Gastroesophageal sphincter (tissue), 4 donors: ENCODE measurements around the gene CTNND2. TPM values are rescaled to one million over a fixed set of nuclear protein-coding genes. Genes with fewer than 3 reads are reported as not detected.
"Not testable (repeated sequence)": the region's sequence is repeated elsewhere in the genome, so short reads cannot be mapped to it uniquely, and the experiment has no call there.

Experiments
- ATAC-seq: fragments of 150-250 bp; one replicate; pipeline ENCODE4 v1.9.1; 2016; ENCODE audit warnings: mild to moderate bottlenecking, moderate library complexity
- H3K27ac ChIP-seq, 4 donors: fragments of 200-600 bp; sonication (generic) in 3 of 4; 1 replicate in 3 of 4; 2 replicates in 1 of 4; pipeline ENCODE4 v1.5.1; 2016 to 2019
- H3K27me3 ChIP-seq: fragments of 200-600 bp; sonication (generic); one replicate; pipeline ENCODE4 v1.5.1; 2019
- H3K36me3 ChIP-seq, 2 donors: fragments of 200-600 bp; sonication (generic); one replicate each; pipeline ENCODE4 v1.5.1; 2019; ENCODE audit warnings: control low read depth in 1 of 2
- H3K4me1 ChIP-seq, 3 donors: fragments of 200-600 bp; sonication (generic); 1 replicate in 2 of 3; 2 replicates in 1 of 3; pipeline ENCODE4 v1.5.1; 2016 to 2019; ENCODE audit warnings: control low read depth in 2 of 3
- H3K4me3 ChIP-seq, 2 donors: fragments of 200-600 bp; sonication (generic); one replicate each; pipeline ENCODE4 v1.5.1; 2019; ENCODE audit warnings: mild to moderate bottlenecking in 1 of 2, moderate library complexity in 1 of 2
- H3K9me3 ChIP-seq, 3 donors: fragments of 200-600 bp; sonication (generic); one replicate each; pipeline ENCODE4 v1.5.1; 2017 to 2019; ENCODE audit warnings: control low read depth in 2 of 3
- EP300 ChIP-seq: sonication (generic); formaldehyde crosslinking; IDR thresholded peaks from one replicate; pipeline ENCODE4 v1.6.1; 2017; ENCODE audit warnings: antibody characterized with exemption, mild to moderate bottlenecking
- POLR2A ChIP-seq, 2 donors: fragments of 450-650 bp; IDR thresholded peaks; one replicate each; pipeline ENCODE4 v1.6.1; 2017; ENCODE audit warnings: antibody characterized with exemption in 2 of 2, mild to moderate bottlenecking in 2 of 2, moderate library complexity in 1 of 2
- POLR2AphosphoS5 ChIP-seq: sonication (generic); formaldehyde crosslinking; IDR thresholded peaks from one replicate; pipeline ENCODE4 v1.6.1; 2017; ENCODE audit warnings: antibody characterized with exemption
- WGBS, 2 donors: methylation state at CpG; one replicate each; pipeline ENCODE4 v1.1.5; 2018; ENCODE audit warnings: low coverage in 1 of 2; 5-methylcytosine and 5-hydroxymethylcytosine counted together
- total RNA-seq, 4 donors: library from RNA; depleted of rRNA; stranded (reverse); fragments of >200 nt; gene quantifications; one replicate each; pipeline ENCODE4 v1.1.0, GENCODE V29; 2016
- TF ChIP-seq, protein P1 (sequence below), 4 experiments: fragments of 200-600 bp in 2 of 4; fragments of 450-650 bp in 2 of 4; sonication (generic) in 1 of 4; IDR thresholded peaks; one replicate each; pipeline ENCODE4 v1.5.1; 2017 to 2019; ENCODE audit warnings: antibody characterized with exemption in 4 of 4, mild to moderate bottlenecking in 2 of 4, moderate library complexity in 2 of 4

Gene CTNND2
- total RNA-seq, 4 donors from 2014 or later, result 0.40 to 3.1 (median 1.9) TPM

DNA sequence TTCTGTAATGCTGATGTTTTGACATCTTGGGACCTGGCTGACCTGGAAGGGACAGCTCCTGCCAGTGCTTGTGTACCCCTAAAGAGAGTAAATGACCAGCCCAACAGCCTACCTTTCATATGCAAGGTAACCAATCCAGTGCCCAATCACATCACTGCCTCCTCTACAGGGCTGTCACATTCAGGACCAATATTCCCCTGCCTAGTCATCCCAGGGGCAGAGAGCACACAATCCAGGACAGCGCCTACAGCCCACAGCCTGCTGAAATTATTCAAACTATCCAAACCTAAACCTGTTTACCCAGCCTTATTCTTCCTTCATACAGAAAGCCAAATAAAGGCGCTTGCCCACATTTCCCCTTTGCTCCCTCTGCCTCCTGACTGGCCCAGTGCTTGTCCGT is 284.1 kb downstream of the CTNND2 start:
- no peaks in the 10 kb centered on the region for H3K36me3 ChIP-seq
- H3K4me3 ChIP-seq, result no peak overlapping the region
- WGBS, 2 donors, result 89 to 95% methylated on average over 2 to 3 of the region's 3 CpGs
- H3K9me3 ChIP-seq, result no peaks in the 10 kb centered on the region
- H3K4me1 ChIP-seq, result no peaks in the 10 kb centered on the region
- no peaks in the 10 kb centered on the region for H3K27me3 ChIP-seq
- no peak for ATAC-seq
- TF ChIP-seq, protein P1, sequence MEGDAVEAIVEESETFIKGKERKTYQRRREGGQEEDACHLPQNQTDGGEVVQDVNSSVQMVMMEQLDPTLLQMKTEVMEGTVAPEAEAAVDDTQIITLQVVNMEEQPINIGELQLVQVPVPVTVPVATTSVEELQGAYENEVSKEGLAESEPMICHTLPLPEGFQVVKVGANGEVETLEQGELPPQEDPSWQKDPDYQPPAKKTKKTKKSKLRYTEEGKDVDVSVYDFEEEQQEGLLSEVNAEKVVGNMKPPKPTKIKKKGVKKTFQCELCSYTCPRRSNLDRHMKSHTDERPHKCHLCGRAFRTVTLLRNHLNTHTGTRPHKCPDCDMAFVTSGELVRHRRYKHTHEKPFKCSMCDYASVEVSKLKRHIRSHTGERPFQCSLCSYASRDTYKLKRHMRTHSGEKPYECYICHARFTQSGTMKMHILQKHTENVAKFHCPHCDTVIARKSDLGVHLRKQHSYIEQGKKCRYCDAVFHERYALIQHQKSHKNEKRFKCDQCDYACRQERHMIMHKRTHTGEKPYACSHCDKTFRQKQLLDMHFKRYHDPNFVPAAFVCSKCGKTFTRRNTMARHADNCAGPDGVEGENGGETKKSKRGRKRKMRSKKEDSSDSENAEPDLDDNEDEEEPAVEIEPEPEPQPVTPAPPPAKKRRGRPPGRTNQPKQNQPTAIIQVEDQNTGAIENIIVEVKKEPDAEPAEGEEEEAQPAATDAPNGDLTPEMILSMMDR (IDR thresholded peaks at IDR 0.05), result no peak
- TF ChIP-seq POLR2AphosphoS5, result no peak
- TF ChIP-seq EP300, result no peak
- TF ChIP-seq POLR2A (IDR thresholded peaks at IDR 0.05), result no peak
- H3K27ac ChIP-seq, result no peak overlapping the region

DNA sequence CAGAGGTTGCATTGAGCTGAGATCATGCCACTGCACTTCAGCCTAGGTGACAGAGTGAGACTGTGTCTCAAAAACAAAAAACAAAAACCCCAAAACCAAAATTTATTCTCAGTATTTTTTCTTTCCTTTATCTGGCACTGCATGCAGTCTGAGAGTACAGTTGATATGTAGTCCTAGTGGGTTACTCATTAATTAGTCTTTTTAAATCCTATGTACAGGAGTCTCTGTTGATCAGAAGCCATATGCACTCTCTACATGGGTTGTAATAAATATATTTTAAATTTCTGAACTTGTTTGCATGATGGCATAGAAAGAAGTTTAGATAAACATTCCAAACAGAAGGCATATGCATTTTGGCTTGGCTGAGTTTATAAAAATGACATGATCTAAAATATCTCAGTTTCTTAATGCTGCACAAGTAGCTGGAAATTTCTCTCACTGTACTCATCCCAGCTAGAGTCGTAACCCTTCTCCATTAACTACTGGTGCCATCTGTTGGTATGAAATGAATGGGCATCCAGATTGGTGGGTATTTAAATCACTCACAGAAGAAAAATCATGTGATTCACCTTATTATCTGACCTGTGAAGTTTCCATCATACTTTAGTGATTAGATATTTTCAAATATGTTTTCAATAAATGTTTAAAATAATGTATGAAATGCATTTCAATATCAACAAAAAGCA is 284.8 kb downstream of the CTNND2 start:
- H3K4me1 ChIP-seq, result no peaks in the 10 kb centered on the region
- 0 to 18% methylated on average over 1 of the region's 1 CpG for WGBS, 2 donors
- no peak for ATAC-seq
- H3K36me3 ChIP-seq, result no peaks in the 10 kb centered on the region
- H3K27me3 ChIP-seq, result no peaks in the 10 kb centered on the region
- no peak overlapping the region for H3K4me3 ChIP-seq
- H3K9me3 ChIP-seq, result no peaks in the 10 kb centered on the region
- TF ChIP-seq EP300 (no peak), POLR2A (IDR thresholded peaks at IDR 0.05) (no peak), POLR2AphosphoS5 (no peak)
- TF ChIP-seq, protein P1 (IDR thresholded peaks at IDR 0.05), result no peak
- H3K27ac ChIP-seq, result no peak overlapping the region

DNA sequence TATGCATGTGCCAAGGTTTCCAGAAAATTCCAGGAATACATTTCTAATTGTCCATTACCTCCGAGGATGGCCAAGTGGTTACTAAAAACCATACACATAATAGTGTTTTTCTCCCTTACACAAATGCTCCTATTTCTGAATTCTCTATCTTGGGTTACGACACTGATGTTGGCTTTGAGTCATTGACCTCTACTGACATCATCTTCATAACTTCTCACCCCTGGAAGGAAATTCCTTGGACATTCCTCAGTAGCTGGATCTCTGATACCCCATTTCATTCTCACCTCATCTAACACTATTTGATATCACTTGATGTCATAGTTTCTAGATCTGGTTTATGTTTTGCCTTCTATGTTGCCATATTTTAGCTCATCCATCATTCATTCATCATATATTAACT is 287.2 kb downstream of the CTNND2 start:
- TF ChIP-seq POLR2AphosphoS5 (no peak), EP300 (no peak), POLR2A (IDR thresholded peaks at IDR 0.05) (no peak)
- TF ChIP-seq, protein P1 (IDR thresholded peaks at IDR 0.05), result no peak
- Histone ChIP-seq H3K27ac (no peak overlapping the region), H3K4me1 (no peaks in the 10 kb centered on the region), H3K27me3 (no peaks in the 10 kb centered on the region), H3K4me3 (no peak overlapping the region), H3K9me3 (no peaks in the 10 kb centered on the region), H3K36me3 (no peaks in the 10 kb centered on the region)
- 20 to 90% methylated on average over 2 of the region's 2 CpGs for WGBS, 2 donors
- no peak for ATAC-seq

DNA sequence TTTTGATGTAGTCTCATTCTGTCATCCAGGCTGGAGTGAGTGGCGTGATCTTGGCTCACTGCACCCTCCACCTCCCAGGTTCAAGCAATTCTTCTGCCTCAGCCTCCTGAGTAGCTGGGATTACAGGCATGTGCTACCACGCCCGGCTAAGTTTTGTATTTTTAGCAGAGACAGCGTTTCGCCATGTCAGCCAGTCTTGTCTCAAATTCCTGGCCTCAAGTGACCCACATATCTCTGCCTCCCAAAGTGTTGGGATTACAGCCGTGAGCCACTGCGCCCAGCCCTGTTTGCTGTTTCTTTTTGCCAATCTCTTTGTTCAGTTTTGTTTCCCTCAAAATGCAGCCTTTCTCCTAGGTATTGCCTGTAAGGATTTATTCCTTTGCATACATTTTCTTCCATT is 287.6 kb downstream of the CTNND2 start:
- H3K27me3 ChIP-seq, result not testable (repeated sequence)

DNA sequence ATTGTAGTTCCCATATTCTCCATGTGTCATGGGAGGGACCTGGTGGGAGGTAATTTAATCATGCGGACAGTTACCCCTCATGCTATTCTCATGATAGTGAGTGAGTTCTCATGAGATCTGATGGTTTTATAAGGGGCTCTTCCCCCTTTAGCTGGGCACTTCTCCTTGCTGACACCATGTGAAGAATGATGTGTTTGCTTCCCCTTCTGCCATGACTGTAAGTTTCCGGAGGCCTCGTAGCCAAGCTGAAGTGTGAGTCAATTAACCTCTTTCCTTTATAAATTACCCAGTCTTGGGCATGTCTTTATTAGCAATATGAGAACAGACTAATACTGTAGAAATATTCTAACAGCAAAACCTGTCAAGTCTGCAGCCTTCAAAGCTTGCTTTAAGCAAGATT is 293.2 kb downstream of the CTNND2 start:
- H3K36me3 ChIP-seq, result no peaks in the 10 kb centered on the region
- no peak for ATAC-seq
- TF ChIP-seq, protein P1 (IDR thresholded peaks at IDR 0.05), result no peak
- TF ChIP-seq POLR2AphosphoS5 (no peak), POLR2A (IDR thresholded peaks at IDR 0.05) (no peak), EP300 (no peak)
- WGBS, 2 donors, result 35 to 42% methylated on average over 3 of the region's 3 CpGs
- no peak overlapping the region for H3K27ac ChIP-seq
- no peaks in the 10 kb centered on the region for H3K27me3 ChIP-seq
- no peaks in the 10 kb centered on the region for H3K4me1 ChIP-seq
- no peak overlapping the region for H3K4me3 ChIP-seq
- H3K9me3 ChIP-seq, result no peaks in the 10 kb centered on the region

More for the DNA sequence above, 287.6 kb downstream of the CTNND2 start:
- not testable (repeated sequence) for H3K9me3 ChIP-seq, H3K27ac ChIP-seq, ATAC-seq, H3K4me1 ChIP-seq, H3K36me3 ChIP-seq, H3K4me3 ChIP-seq
- 64 to 81% methylated on average over 7 of the region's 7 CpGs for WGBS, 2 donors
